Measurements from ENCODE around the gene ABCD1.
A peak's percentile ranks its signal among the peaks of the same experiment; 100 is the strongest.
"Not testable (repeated sequence)": the region's sequence is repeated elsewhere in the genome, so short reads cannot be mapped to it uniquely, and the experiment has no call there.

Gene ABCD1

GRCh38 chrX:153724252-153725038 is at the start of gene ABCD1, which contains the start of gene BCAP31:
ABCD1 (plus strand) TSS chrX:153724856; CDS start chrX:153725267, 411 bp downstream.
BCAP31 (minus strand) TSS chrX:153724387; CDS start chrX:153723244, 1,143 bp downstream.
- DNase-seq (ENCODE audit: low read depth, low spot score), result peak; percentile 88
- in situ Hi-C loops (cut with HindIII; ENCODE audit: low sequenced_read_pairs), result no loop called here
- TF ChIP-seq CTCF (IDR thresholded peaks at IDR 0.05; ENCODE audit: low read depth, low read length), result no peak
- H3K4me3 ChIP-seq (ENCODE audit: low read depth, low read length), result peak within 1 kb of the TSS; percentile 62

- no peak for DNase-seq (ENCODE audit: low read depth, low spot score)
- in situ Hi-C loops (cut with HindIII; ENCODE audit: low sequenced_read_pairs), result no loop called here
- H3K4me3 ChIP-seq (ENCODE audit: low read depth, low read length), result no peak overlapping the region
- no peak for TF ChIP-seq CTCF (IDR thresholded peaks at IDR 0.05; ENCODE audit: low read depth, low read length)
These were observed 43.5 kb upstream of the ABCD1 start for GRCh38 chrX:153681175-153681574.

GRCh38 chrX:153683486-153683885 is 41.2 kb upstream of the ABCD1 start:
- in situ Hi-C loops (cut with HindIII; ENCODE audit: low sequenced_read_pairs); H3K4me3 ChIP-seq (ENCODE audit: low read depth, low read length); DNase-seq (ENCODE audit: low read depth, low spot score): not testable (repeated sequence)

GRCh38 chrX:153684467-153685155 is 40.0 kb upstream of the ABCD1 start:
- no peak for DNase-seq (ENCODE audit: low read depth, low spot score)
- no peak for TF ChIP-seq CTCF (IDR thresholded peaks at IDR 0.05; ENCODE audit: low read depth, low read length)
- in situ Hi-C loops (cut with HindIII; ENCODE audit: low sequenced_read_pairs), result no loop called here

GRCh38 chrX:153685156-153685536 is 39.5 kb upstream of the ABCD1 start:
- no peak for TF ChIP-seq CTCF (IDR thresholded peaks at IDR 0.05; ENCODE audit: low read depth, low read length)
- in situ Hi-C loops (cut with HindIII; ENCODE audit: low sequenced_read_pairs), result no loop called here
- no peak overlapping the region for H3K4me3 ChIP-seq (ENCODE audit: low read depth, low read length)
- DNase-seq (ENCODE audit: low read depth, low spot score), result no peak

More at GRCh38 chrX:153684467-153685155, 40.0 kb upstream of the ABCD1 start:
- H3K4me3 ChIP-seq (ENCODE audit: low read depth, low read length), result no peak overlapping the region

- in situ Hi-C loops (cut with HindIII; ENCODE audit: low sequenced_read_pairs), result no loop called here
- no peak for TF ChIP-seq CTCF (IDR thresholded peaks at IDR 0.05; ENCODE audit: low read depth, low read length)
- H3K4me3 ChIP-seq (ENCODE audit: low read depth, low read length), result no peak overlapping the region
- DNase-seq (ENCODE audit: low read depth, low spot score), result no peak
These were observed 38.6 kb upstream of the ABCD1 start for GRCh38 chrX:153685751-153686696.

All from astrocyte of the spinal cord (primary cell).